OCI-LY1 (cell line): ENCODE measurements around the gene HSD17B7.

Source experiments
- H2AFZ ChIP-seq: fragments of 200-600 bp; sonication (generic), shearing (Covaris generic); 2 replicates; pipeline ENCODE4 v1.6.0; 2014; ENCODE audit warnings: antibody characterized with exemption, mild to moderate bottlenecking, low read length
- H3F3A ChIP-seq: fragments of 200-600 bp; sonication (generic), shearing (Covaris generic); 2 replicates; pipeline ENCODE4 v1.6.0; 2014; ENCODE audit warnings: mild to moderate bottlenecking, antibody characterized with exemption, low read length, moderate library complexity; ENCODE audit not compliant: insufficient read depth
- H3K27ac ChIP-seq: fragments of 200-600 bp; sonication (generic); 2 replicates; pipeline ENCODE4 v1.5.1; 2014; ENCODE audit warnings: low read length, mixed run types, mild to moderate bottlenecking, low read depth; ENCODE audit not compliant: poor library complexity, severe bottlenecking
- H3K27me3 ChIP-seq: fragments of 200-600 bp; sonication (generic); 2 replicates; pipeline ENCODE4 v1.6.0; 2014; ENCODE audit warnings: antibody characterized with exemption, mild to moderate bottlenecking, low read length, moderate library complexity; ENCODE audit not compliant: insufficient read depth
- H3K36me3 ChIP-seq: fragments of 200-600 bp; sonication (generic); 2 replicates; pipeline ENCODE4 v1.6.1; 2014; ENCODE audit warnings: mild to moderate bottlenecking, antibody characterized with exemption, low read length, moderate library complexity, mixed read lengths; ENCODE audit not compliant: insufficient read depth
- H3K4me1 ChIP-seq: fragments of 200-600 bp; sonication (generic); 2 replicates; pipeline ENCODE4 v1.5.1; 2014; ENCODE audit warnings: mild to moderate bottlenecking, low read length, moderate library complexity; ENCODE audit not compliant: insufficient read depth, severe bottlenecking
- H3K4me2 ChIP-seq: fragments of 200-600 bp; sonication (generic), shearing (Covaris generic); 2 replicates; pipeline ENCODE4 v1.6.1; 2014; ENCODE audit warnings: low read length
- H3K4me3 ChIP-seq: fragments of 200-600 bp; sonication (generic); 2 replicates; pipeline ENCODE4 v1.5.1; 2014; ENCODE audit warnings: low read length, low read depth, mild to moderate bottlenecking, mixed read lengths; ENCODE audit not compliant: poor library complexity, severe bottlenecking
- H3K79me2 ChIP-seq: fragments of 200-600 bp; shearing (Covaris generic); 2 replicates; pipeline ENCODE4 v1.6.1; 2016; ENCODE audit warnings: mixed run types, low read length, mixed read lengths; ENCODE audit not compliant: insufficient read depth
- H3K9ac ChIP-seq: fragments of 200-600 bp; sonication (generic), shearing (Covaris generic); 2 replicates; pipeline ENCODE4 v1.6.1; 2014; ENCODE audit warnings: mild to moderate bottlenecking, low read length, mixed read lengths
- H3K9me2 ChIP-seq: fragments of 200-600 bp; sonication (generic), shearing (Covaris generic); 2 replicates; pipeline ENCODE4 v1.6.1; 2014; ENCODE audit warnings: low read depth, mild to moderate bottlenecking, low read length, mixed read lengths
- H3K9me3 ChIP-seq: fragments of 200-600 bp; shearing (Covaris generic); 2 replicates; pipeline ENCODE4 v1.6.1; 2014; ENCODE audit warnings: low read length, mixed read lengths
- H4K20me1 ChIP-seq: fragments of 200-600 bp; sonication (generic), shearing (Covaris generic); 2 replicates; pipeline ENCODE4 v1.6.0; 2016; ENCODE audit warnings: mild to moderate bottlenecking, low read length; ENCODE audit not compliant: insufficient read depth
- EZH2 ChIP-seq: fragments of 200-600 bp; sonication (generic), shearing (Covaris generic); IDR thresholded peaks from 2 replicates; pipeline ENCODE4 v1.8.0; 2017; ENCODE audit warnings: borderline replicate concordance, mixed run types, mild to moderate bottlenecking, antibody characterized with exemption, low read length, moderate library complexity, mixed read lengths
- TF ChIP-seq, protein P1 (sequence below): fragments of 200-600 bp; sonication (generic), shearing (Covaris generic); IDR thresholded peaks from 2 replicates; pipeline ENCODE4 v1.5.1; 2017; ENCODE audit warnings: mild to moderate bottlenecking, antibody characterized with exemption, low read length, moderate library complexity, mixed read lengths

HSD17B7 gene

DNA sequence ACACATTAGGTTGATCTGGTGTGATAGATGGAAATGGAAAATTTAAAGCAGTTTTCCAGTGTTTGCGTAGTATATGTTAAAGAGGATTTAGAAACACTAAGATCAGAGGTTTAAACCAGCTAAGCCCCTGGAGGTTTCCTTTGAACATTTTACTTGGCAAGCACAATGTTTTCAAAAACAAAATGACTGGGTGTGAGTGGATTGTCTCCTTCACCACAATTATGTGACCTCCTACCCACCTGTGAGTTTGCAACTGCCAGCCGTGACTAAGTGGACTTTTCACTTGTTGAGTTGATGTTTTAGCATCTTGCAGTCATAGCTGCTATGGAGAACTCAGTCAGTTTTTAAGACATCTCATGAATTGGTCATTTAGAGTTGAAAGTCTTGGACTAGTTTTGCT, 65.8 kb downstream of the HSD17B7 start:
- H2AFZ ChIP-seq = no peak overlapping the region

DNA sequence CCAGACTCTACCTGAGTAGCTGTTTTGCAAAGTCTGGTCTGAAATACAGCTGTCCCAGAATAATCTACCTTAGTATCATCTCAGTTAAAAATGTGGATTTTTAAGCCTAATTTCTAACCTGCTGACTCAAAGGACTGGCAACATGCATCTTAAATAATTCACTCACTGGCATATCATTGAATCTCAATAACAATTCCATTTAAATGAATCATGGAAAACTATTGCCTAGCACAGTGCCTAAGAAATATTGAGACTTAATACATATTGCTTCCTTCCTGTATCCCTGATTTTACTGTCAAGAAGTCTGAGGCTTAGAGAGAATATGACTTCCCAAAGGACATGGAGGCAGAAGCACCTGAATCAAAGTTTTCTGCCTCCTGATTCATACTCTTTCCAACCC, 67.3 kb downstream of the HSD17B7 start:
- H3K4me3 ChIP-seq = no peak overlapping the region
- TF ChIP-seq, protein P1, sequence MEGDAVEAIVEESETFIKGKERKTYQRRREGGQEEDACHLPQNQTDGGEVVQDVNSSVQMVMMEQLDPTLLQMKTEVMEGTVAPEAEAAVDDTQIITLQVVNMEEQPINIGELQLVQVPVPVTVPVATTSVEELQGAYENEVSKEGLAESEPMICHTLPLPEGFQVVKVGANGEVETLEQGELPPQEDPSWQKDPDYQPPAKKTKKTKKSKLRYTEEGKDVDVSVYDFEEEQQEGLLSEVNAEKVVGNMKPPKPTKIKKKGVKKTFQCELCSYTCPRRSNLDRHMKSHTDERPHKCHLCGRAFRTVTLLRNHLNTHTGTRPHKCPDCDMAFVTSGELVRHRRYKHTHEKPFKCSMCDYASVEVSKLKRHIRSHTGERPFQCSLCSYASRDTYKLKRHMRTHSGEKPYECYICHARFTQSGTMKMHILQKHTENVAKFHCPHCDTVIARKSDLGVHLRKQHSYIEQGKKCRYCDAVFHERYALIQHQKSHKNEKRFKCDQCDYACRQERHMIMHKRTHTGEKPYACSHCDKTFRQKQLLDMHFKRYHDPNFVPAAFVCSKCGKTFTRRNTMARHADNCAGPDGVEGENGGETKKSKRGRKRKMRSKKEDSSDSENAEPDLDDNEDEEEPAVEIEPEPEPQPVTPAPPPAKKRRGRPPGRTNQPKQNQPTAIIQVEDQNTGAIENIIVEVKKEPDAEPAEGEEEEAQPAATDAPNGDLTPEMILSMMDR = no peak
- TF ChIP-seq EZH2 = no peak
- H4K20me1 ChIP-seq = no peaks in the 10 kb centered on the region
- H3K9me2 ChIP-seq = no peaks in the 10 kb centered on the region
- no peaks in the 10 kb centered on the region for H3F3A ChIP-seq
- H3K4me2 ChIP-seq = no peak overlapping the region
- no peaks in the 10 kb centered on the region for H3K4me1 ChIP-seq
- no peaks in the 10 kb centered on the region for H3K27me3 ChIP-seq
- no peaks in the 10 kb centered on the region for H3K9me3 ChIP-seq
- H3K36me3 ChIP-seq = no peaks in the 10 kb centered on the region
- H3K9ac ChIP-seq = no peak overlapping the region
- no peak overlapping the region for H3K27ac ChIP-seq
- no peak overlapping the region for H2AFZ ChIP-seq
- no peaks in the 10 kb centered on the region for H3K79me2 ChIP-seq

More for the DNA sequence above, 65.8 kb downstream of the HSD17B7 start:
- Histone ChIP-seq H3K36me3 (no peaks in the 10 kb centered on the region), H3K27me3 (no peaks in the 10 kb centered on the region), H3K4me3 (no peak overlapping the region), H3K9me2 (no peaks in the 10 kb centered on the region), H3K4me2 (no peak overlapping the region), H3K27ac (no peak overlapping the region), H3K79me2 (no peaks in the 10 kb centered on the region), H3K9ac (no peak overlapping the region), H3K4me1 (no peaks in the 10 kb centered on the region), H4K20me1 (no peaks in the 10 kb centered on the region), H3F3A (no peaks in the 10 kb centered on the region), H3K9me3 (no peaks in the 10 kb centered on the region)
- TF ChIP-seq EZH2 = no peak
- TF ChIP-seq, protein P1 = no peak

DNA sequence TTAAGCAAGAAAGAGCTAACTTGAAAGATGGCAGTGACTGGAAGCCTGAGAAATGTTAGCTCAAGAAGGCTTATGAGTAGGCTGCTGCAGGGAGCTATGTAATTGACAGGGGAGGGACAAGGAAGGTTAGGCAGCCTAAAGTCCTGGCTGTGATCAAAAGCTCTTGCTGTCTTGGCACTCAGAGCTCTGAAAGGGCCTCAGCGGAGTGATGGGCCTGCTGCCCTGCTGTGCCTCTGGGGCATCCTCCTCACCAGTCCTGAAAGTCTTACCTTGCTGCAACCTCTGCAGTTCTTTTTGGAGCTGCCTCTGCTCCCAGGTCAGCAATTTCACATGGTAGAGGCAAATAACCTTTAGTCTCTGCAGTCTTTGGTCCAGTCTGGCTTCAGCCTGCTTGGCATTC, 68.7 kb downstream of the HSD17B7 start:
- no peak overlapping the region for H3K4me2 ChIP-seq
- H3K79me2 ChIP-seq = no peaks in the 10 kb centered on the region
- H3K4me3 ChIP-seq = no peak overlapping the region
- H3F3A ChIP-seq = no peaks in the 10 kb centered on the region
- H3K9me3 ChIP-seq = no peaks in the 10 kb centered on the region
- no peak overlapping the region for H3K9ac ChIP-seq
- H3K27ac ChIP-seq = no peak overlapping the region
- no peaks in the 10 kb centered on the region for H3K9me2 ChIP-seq
- no peaks in the 10 kb centered on the region for H3K36me3 ChIP-seq
- no peak overlapping the region for H2AFZ ChIP-seq
- no peak for TF ChIP-seq EZH2
- TF ChIP-seq, protein P1 = no peak
- H3K27me3 ChIP-seq = no peaks in the 10 kb centered on the region
- H4K20me1 ChIP-seq = no peaks in the 10 kb centered on the region
- H3K4me1 ChIP-seq = no peaks in the 10 kb centered on the region
